Measurements from ENCODE around the gene LRRC49. TPM values are rescaled to one million over a fixed set of nuclear protein-coding genes. Genes with fewer than 3 reads are reported as not detected.

Gene LRRC49
- total RNA-seq, 1 donor from 2014 or later: 23.1 TPM

GRCh38 chr15:71098920-71099319 is 206.3 kb downstream of the LRRC49 start:
- Histone ChIP-seq H3K9me3 (no peaks in the 10 kb centered on the region), H3K27me3 (no peaks in the 10 kb centered on the region), H3K4me1 (no peaks in the 10 kb centered on the region), H3K4me3 (no peak overlapping the region), H3K27ac (no peak overlapping the region), H3K36me3 (no peaks in the 10 kb centered on the region)
- TF ChIP-seq CTCF (IDR thresholded peaks at IDR 0.05): no peak
- intact Hi-C loops (cut with DNase I): no loop called here
- no peak for DNase-seq (ENCODE audit: low spot score in 2 of 2)

Other genes with a start within 250 kb of the LRRC49 start
- 34.0 TPM for gene UACA, start 129.3 kb upstream of the LRRC49 start, total RNA-seq
- gene LARP6, start 38.7 kb upstream of the LRRC49 start, total RNA-seq: 18.7 TPM
- gene THAP10, start 393 bp upstream of the LRRC49 start, total RNA-seq: 3.1 TPM
- gene THSD4, start 222.6 kb downstream of the LRRC49 start, total RNA-seq: 151 TPM

Measured in ascending aorta (tissue), 2 donors.